ENCODE results near the gene RFX5. TPM values are rescaled to one million over a fixed set of nuclear protein-coding genes. Genes with fewer than 3 reads are reported as not detected.

RFX5 gene
- total and polyA plus RNA-seq, 12 donors, result 22.6 to 82.5 (median 50.0) TPM

DNA sequence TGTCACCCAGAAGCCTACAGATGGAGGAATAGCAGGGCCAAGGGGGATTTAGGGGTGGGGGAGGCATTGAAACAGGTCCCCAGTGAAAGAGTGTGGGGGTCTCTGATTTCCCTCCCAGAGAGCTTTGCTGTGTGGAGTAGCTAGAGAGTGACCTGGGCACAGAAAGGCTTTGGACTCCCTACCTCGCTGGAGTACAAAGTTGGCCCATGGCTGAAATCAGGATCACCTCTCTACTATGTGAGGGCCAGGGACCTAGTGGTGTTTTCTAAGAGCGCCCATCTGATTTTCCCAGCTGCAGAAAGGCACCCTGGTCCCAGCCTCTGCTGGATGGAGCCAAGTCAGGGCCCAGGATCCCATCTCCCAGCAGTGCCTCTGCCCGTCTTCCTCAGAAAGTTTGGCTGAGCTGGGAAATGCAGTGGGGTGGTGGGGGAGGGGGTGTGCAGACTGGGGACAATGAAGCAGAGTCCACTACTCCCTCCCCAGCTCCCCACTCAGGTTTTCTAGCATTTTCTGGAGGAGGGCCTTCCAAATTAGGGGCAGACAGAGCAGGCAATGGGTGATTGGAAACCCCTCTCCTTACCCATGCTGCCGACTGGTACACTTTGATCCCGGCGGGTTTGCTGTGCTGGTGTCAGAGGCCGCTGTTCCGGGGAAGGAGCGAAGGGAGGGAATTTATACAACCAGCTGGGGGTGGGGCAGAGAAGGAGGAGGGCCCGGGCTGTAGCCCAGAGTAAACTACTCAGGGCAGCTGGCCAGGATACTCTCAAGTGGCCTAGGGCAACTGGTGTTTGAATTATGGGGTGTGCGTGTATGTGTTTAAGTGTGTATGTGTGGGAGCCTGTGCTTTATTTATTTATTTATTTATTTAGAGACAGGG is 25.2 kb upstream of the RFX5 start, which contains the start of gene SELENBP1:
TSS of gene SELENBP1 (minus strand) at position 648 of the 877 bp plus-strand sequence. CDS start at position 584, 64 bp downstream.
- Histone ChIP-seq H3K27me3 (no peaks in the 10 kb centered on the region), H3K4me3 (peak within 1 kb of the TSS in 1 of 4 donors; percentile 14), H3K9me3 (replicated peaks in 1 of 3) (no peaks in the 10 kb centered on the region), H3K27ac (peak within 1 kb of the TSS in 2 of 5 donors; percentile 17 to 79), H3K36me3 (replicated peaks in 1 of 2) (no peaks in the 10 kb centered on the region), H3K4me1 (replicated peaks in 1 of 2) (peaks cover 23 to 32% of the 10 kb centered on the region in 2 donors)
- intact Hi-C loops (cut with DNase I), result no loop called here
- peak; percentile 52 to 80 (median 62) for DNase-seq
- TF ChIP-seq, protein P1, sequence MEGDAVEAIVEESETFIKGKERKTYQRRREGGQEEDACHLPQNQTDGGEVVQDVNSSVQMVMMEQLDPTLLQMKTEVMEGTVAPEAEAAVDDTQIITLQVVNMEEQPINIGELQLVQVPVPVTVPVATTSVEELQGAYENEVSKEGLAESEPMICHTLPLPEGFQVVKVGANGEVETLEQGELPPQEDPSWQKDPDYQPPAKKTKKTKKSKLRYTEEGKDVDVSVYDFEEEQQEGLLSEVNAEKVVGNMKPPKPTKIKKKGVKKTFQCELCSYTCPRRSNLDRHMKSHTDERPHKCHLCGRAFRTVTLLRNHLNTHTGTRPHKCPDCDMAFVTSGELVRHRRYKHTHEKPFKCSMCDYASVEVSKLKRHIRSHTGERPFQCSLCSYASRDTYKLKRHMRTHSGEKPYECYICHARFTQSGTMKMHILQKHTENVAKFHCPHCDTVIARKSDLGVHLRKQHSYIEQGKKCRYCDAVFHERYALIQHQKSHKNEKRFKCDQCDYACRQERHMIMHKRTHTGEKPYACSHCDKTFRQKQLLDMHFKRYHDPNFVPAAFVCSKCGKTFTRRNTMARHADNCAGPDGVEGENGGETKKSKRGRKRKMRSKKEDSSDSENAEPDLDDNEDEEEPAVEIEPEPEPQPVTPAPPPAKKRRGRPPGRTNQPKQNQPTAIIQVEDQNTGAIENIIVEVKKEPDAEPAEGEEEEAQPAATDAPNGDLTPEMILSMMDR (IDR thresholded peaks at IDR 0.05), result no peak
- no peak for TF ChIP-seq POLR2A (IDR thresholded peaks at IDR 0.05)
- WGBS, 4 donors, result 50 to 65% (median 56%) methylated on average over 9 to 11 of the region's 11 CpGs

- intact Hi-C loops (cut with DNase I), result no loop called here
- DNase-seq, result peak; percentile 52 to 79 (median 74)
- 27 to 35% (median 31%) methylated on average over 5 to 9 of the region's 9 CpGs for WGBS, 4 donors
These were observed 24.5 kb upstream of the RFX5 start for GRCh38 chr1:151371370-151372057.

DNA sequence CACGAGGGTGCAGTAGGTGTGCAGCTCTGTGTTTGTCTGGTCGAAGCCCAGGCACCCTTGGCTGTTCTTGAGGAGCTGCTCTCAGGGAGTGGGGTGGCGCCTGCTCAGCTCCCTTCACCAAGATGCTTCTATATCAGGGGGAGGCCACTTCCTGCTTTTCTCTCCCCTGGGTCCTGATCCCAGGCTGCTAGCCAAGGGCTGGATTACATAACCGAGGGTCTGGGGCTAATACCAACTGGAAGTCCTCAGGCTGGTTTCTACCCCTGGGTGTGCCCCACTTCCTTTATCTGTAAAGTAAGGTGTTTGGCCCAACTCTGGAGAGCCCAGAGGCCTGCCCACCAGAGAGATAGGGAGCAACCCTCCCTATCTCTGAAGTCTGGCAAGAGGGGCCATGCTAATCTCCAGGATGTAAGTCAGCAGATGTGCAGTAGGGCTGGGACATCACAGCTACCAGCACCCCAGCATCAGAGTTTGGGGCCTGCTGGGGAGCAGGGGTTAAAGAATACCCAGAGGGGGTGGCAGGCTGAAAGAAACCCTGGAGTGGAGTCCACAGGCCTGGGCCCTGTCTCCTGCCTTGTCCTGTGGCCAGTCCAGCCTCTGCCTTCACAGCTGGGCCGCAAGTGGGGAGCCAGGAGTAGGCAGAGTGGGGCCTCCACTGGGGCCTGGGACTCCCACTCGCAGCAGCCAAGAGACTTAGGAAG is 23.3 kb upstream of the RFX5 start:
- intact Hi-C loops (cut with DNase I), result no loop called here
- Histone ChIP-seq H3K4me1 (replicated peaks in 1 of 2) (peaks cover 23 to 32% of the 10 kb centered on the region in 2 donors), H3K36me3 (replicated peaks in 1 of 2) (no peaks in the 10 kb centered on the region), H3K27ac (peak overlapping the region in 2 of 5 donors; percentile 26 to 85), H3K27me3 (no peaks in the 10 kb centered on the region), H3K4me3 (no peak overlapping the region), H3K9me3 (replicated peaks in 1 of 3) (no peaks in the 10 kb centered on the region)
- DNase-seq, result peak in 1 of 7 donors; percentile 36
- WGBS, 4 donors, result 55 to 73% (median 61%) methylated on average over 4 to 6 of the region's 6 CpGs
- TF ChIP-seq, protein P1 (IDR thresholded peaks at IDR 0.05), result no peak
- TF ChIP-seq POLR2A (IDR thresholded peaks at IDR 0.05), result no peak

More at GRCh38 chr1:151371370-151372057, 24.5 kb upstream of the RFX5 start:
- Histone ChIP-seq H3K9me3 (replicated peaks in 1 of 3) (no peaks in the 10 kb centered on the region), H3K27ac (peak overlapping the region in 2 of 5 donors; percentile 17 to 79), H3K4me3 (peak overlapping the region in 1 of 4 donors; percentile 14), H3K36me3 (replicated peaks in 1 of 2) (no peaks in the 10 kb centered on the region), H3K27me3 (no peaks in the 10 kb centered on the region), H3K4me1 (replicated peaks in 1 of 2) (peaks cover 23 to 32% of the 10 kb centered on the region in 2 donors)
- no peak for TF ChIP-seq POLR2A (IDR thresholded peaks at IDR 0.05)
- TF ChIP-seq, protein P1 (IDR thresholded peaks at IDR 0.05), result no peak

All from adrenal gland (tissue), 12 donors.